IMR-90 (cell line): ENCODE results near the gene DBT. TPM values are rescaled to one million over a fixed set of nuclear protein-coding genes. Genes with fewer than 3 reads are reported as not detected.

Experiments
- ATAC-seq: fragments of 200-7000 bp; cut with Tn5 transposase; 2 replicates; pipeline ENCODE4 v1.9.1; 2020; ENCODE audit warnings: low read depth, mild to moderate bottlenecking, moderate library complexity
- BruUV-seq: library from RNA; stranded (reverse); fragments of 400-500 nt; replicated peaks from 2 replicates; lab custom pipeline; 2021; lab: Mats Ljungman, UMichigan
- CTCF ChIA-PET: fragments of 300-600 bp; formaldehyde crosslinking; extraction: SDS; loops from one replicate; lab custom pipeline; 2021; ENCODE audit warnings: antibody characterized with exemption; lab: Yijun Ruan, JAX
- POLR2A ChIA-PET: fragments of 300-600 bp; sonication (Branson Sonifier 250); formaldehyde crosslinking; loops from one replicate; lab custom pipeline; 2022; ENCODE audit warnings: antibody characterized with exemption; ENCODE audit not compliant: unreplicated experiment; lab: Charles Lee
- DNase-seq: peaks from one replicate; pipeline ENCODE4 v3.0.0; 2013
- H2AFZ ChIP-seq: replicated peaks from 2 replicates; pipeline ENCODE3; 2013; ENCODE audit warnings: low read length, mild to moderate bottlenecking; ENCODE audit not compliant: poor library complexity
- H2AK5ac ChIP-seq: 2 replicates; pipeline ENCODE4 v1.6.1; 2013; ENCODE audit warnings: low read depth, low read length, inconsistent platforms
- H2AK9ac ChIP-seq: replicated peaks from 2 replicates; pipeline ENCODE3; 2013; ENCODE audit warnings: mild to moderate bottlenecking, low read depth, low read length, moderate library complexity; ENCODE audit not compliant: poor library complexity
- H2BK120ac ChIP-seq: 2 replicates; pipeline ENCODE4 v1.6.1; 2013; ENCODE audit warnings: low read depth, low read length, inconsistent platforms
- H2BK15ac ChIP-seq: 3 replicates; pipeline ENCODE4 v1.6.1; 2013; ENCODE audit warnings: low read depth, low read length, inconsistent platforms
- H2BK20ac ChIP-seq: 2 replicates; pipeline ENCODE4 v1.6.1; 2013; ENCODE audit warnings: low read depth, mild to moderate bottlenecking, inconsistent platforms, low read length, moderate library complexity
- H2BK5ac ChIP-seq: 2 replicates; pipeline ENCODE4 v1.6.1; 2013; ENCODE audit warnings: mild to moderate bottlenecking, low read depth, low read length, inconsistent platforms; ENCODE audit not compliant: poor library complexity, severe bottlenecking
- H3K14ac ChIP-seq: replicated peaks from 2 replicates; pipeline ENCODE4 v1.6.1; 2013; ENCODE audit warnings: low read depth, low read length, inconsistent platforms
- H3K18ac ChIP-seq: 2 replicates; pipeline ENCODE4 v1.6.1; 2013; ENCODE audit warnings: low read depth, low read length, control low read depth
- H3K23ac ChIP-seq: 2 replicates; pipeline ENCODE4 v1.6.1; 2013; ENCODE audit warnings: low read depth, low read length, inconsistent platforms
- H3K27ac ChIP-seq: 2 replicates; pipeline ENCODE4 v1.5.1; 2013; ENCODE audit warnings: mild to moderate bottlenecking, control low read depth, low read length; ENCODE audit not compliant: insufficient read depth
- H3K27me3 ChIP-seq: 2 replicates; pipeline ENCODE4 v1.6.1; 2013; ENCODE audit warnings: low read length; ENCODE audit not compliant: control insufficient read depth, insufficient read depth
- H3K36me3 ChIP-seq: 2 replicates; pipeline ENCODE4 v1.6.1; 2013; ENCODE audit warnings: low read length, mixed read lengths; ENCODE audit not compliant: control insufficient read depth, insufficient read depth
- H3K4ac ChIP-seq: 2 replicates; pipeline ENCODE4 v1.6.1; 2013; ENCODE audit warnings: low read depth, low read length, inconsistent platforms
- H3K4me1 ChIP-seq: 2 replicates; pipeline ENCODE4 v1.6.1; 2013; ENCODE audit warnings: low read length, mixed read lengths; ENCODE audit not compliant: control insufficient read depth, insufficient read depth
- H3K4me2 ChIP-seq: 2 replicates; pipeline ENCODE4 v1.6.1; 2013; ENCODE audit warnings: low read depth, mild to moderate bottlenecking, control low read depth, low read length, moderate library complexity
- H3K4me3 ChIP-seq: 2 replicates; pipeline ENCODE4 v1.5.1; 2013; ENCODE audit warnings: low read depth, mild to moderate bottlenecking, control low read depth, low read length, moderate library complexity; ENCODE audit not compliant: insufficient read depth
- H3K56ac ChIP-seq: 2 replicates; pipeline ENCODE4 v1.6.1; 2013; ENCODE audit warnings: low read length, inconsistent platforms; ENCODE audit not compliant: insufficient read depth; ENCODE audit errors: extremely low read depth
- H3K79me1 ChIP-seq, 2 experiments: 2 replicates each; pipeline ENCODE4 v1.6.1; 2013; ENCODE audit warnings: low read length in 2 of 2, inconsistent platforms in 1 of 2, low read depth in 1 of 2
- H3K9ac ChIP-seq: 2 replicates; pipeline ENCODE4 v1.6.1; 2013; ENCODE audit warnings: low read depth, low read length, control low read depth
- H3K9me1 ChIP-seq: 2 replicates; pipeline ENCODE4 v1.6.1; 2013; ENCODE audit warnings: low read length, inconsistent platforms; ENCODE audit not compliant: insufficient read depth
- H3K9me3 ChIP-seq: 2 replicates; pipeline ENCODE4 v1.6.1; 2013; ENCODE audit warnings: low read length; ENCODE audit not compliant: control insufficient read depth, insufficient read depth
- H4K20me1 ChIP-seq: 2 replicates; pipeline ENCODE4 v1.6.1; 2013; ENCODE audit warnings: low read length, inconsistent platforms; ENCODE audit not compliant: insufficient read depth
- H4K5ac ChIP-seq: 2 replicates; pipeline ENCODE4 v1.6.1; 2013; ENCODE audit warnings: mild to moderate bottlenecking, low read depth, low read length, control low read depth
- H4K8ac ChIP-seq, 2 experiments: 2 replicates each; pipeline ENCODE4 v1.6.1; 2013; ENCODE audit warnings: low read depth in 2 of 2, low read length in 2 of 2, control low read depth in 1 of 2, inconsistent platforms in 1 of 2
- H4K91ac ChIP-seq: 2 replicates; pipeline ENCODE4 v1.6.1; 2013; ENCODE audit warnings: low read depth, low read length, inconsistent platforms; ENCODE audit not compliant: insufficient read depth
- CEBPB ChIP-seq: IDR thresholded peaks from 2 replicates; pipeline ENCODE4 v1.6.1; 2012; ENCODE audit warnings: low read depth, low read length, improper control_type of control experiment
- CHD1 ChIP-seq: IDR thresholded peaks from 2 replicates; pipeline ENCODE4 v1.6.1; 2012; ENCODE audit warnings: low read depth, low read length, improper control_type of control experiment
- CTCF ChIP-seq: conservative IDR thresholded peaks from 2 replicates; pipeline ENCODE4 v1.5.1; 2012; ENCODE audit warnings: mild to moderate bottlenecking, low read depth, low read length, improper control_type of control experiment
- FOS ChIP-seq: fragments of 150-350 bp; IDR thresholded peaks from 2 replicates; pipeline ENCODE4 v1.6.1; 2016; ENCODE audit warnings: low read depth, low read length
- MAFK ChIP-seq: IDR thresholded peaks from 2 replicates; pipeline ENCODE4 v1.6.1; 2012; ENCODE audit warnings: low read depth, low read length, improper control_type of control experiment
- MAZ ChIP-seq: IDR thresholded peaks from 2 replicates; pipeline ENCODE4 v1.6.1; 2012; ENCODE audit warnings: low read depth, mild to moderate bottlenecking, low read length, improper control_type of control experiment, moderate library complexity, borderline replicate concordance
- MXI1 ChIP-seq: IDR thresholded peaks from 2 replicates; pipeline ENCODE4 v1.6.1; 2012; ENCODE audit warnings: low read depth, mild to moderate bottlenecking, low read length, moderate library complexity, borderline replicate concordance
- NFE2L2 ChIP-seq: fragments of 150-350 bp; IDR thresholded peaks from 2 replicates; pipeline ENCODE4 v1.6.1; 2016; ENCODE audit warnings: low read depth, mild to moderate bottlenecking, low read length
- POLR2A ChIP-seq: IDR thresholded peaks from 2 replicates; pipeline ENCODE4 v1.6.1; 2012; ENCODE audit warnings: mild to moderate bottlenecking, low read depth, low read length
- RCOR1 ChIP-seq: IDR thresholded peaks from 2 replicates; pipeline ENCODE4 v1.6.1; 2012; ENCODE audit warnings: mild to moderate bottlenecking, low read length, improper control_type of control experiment; ENCODE audit not compliant: insufficient replicate concordance
- RFX5 ChIP-seq: IDR thresholded peaks from 2 replicates; pipeline ENCODE4 v1.8.0; 2012; ENCODE audit warnings: low read depth, mild to moderate bottlenecking, low read length, moderate library complexity
- SMC3 ChIP-seq: fragments of 150-350 bp; IDR thresholded peaks from 2 replicates; pipeline ENCODE4 v1.6.1; 2016; ENCODE audit warnings: low read depth, mild to moderate bottlenecking, antibody characterized with exemption, low read length, moderate library complexity
- USF2 ChIP-seq: fragments of 150-350 bp; IDR thresholded peaks from 2 replicates; pipeline ENCODE4 v1.6.1; 2017; ENCODE audit warnings: mild to moderate bottlenecking, antibody characterized with exemption, low read length, low read depth
- WGBS, 2 experiments: methylation state at CpG; one replicate each; pipeline versions ENCODE4 v1.1.5 to v1.1.7; 2013; ENCODE audit warnings: missing lambda C conversion rate in 2 of 2; ENCODE audit not compliant: insufficient read length in 1 of 2; ENCODE audit errors: extremely low coverage in 2 of 2; 5-methylcytosine and 5-hydroxymethylcytosine counted together
- dilution Hi-C: fragments of 300-500 bp; cut with HindIII; formaldehyde crosslinking; loops from one replicate; pipeline ENCODE4 v1.14.3; 2018; ENCODE audit warnings: low sequenced_read_pairs; ENCODE audit not compliant: unreplicated experiment
- in situ Hi-C: fragments of 300-500 bp; cut with MboI; formaldehyde crosslinking; loops from 3 replicates; pipeline ENCODE4 v1.14.3; 2019; ENCODE audit warnings: low sequenced_read_pairs, inconsistent platforms, mixed read lengths
- intact Hi-C: fragments of 100-400 bp; cut with micrococcal nuclease; formaldehyde crosslinking; loops from 2 replicates; pipeline ENCODE4 v1.10.0; 2022
- polyA plus RNA-seq, 3 experiments: library from polyadenylated mRNA; depleted of rRNA; stranded (reverse); fragments of >200 nt; gene quantifications; 2 replicates each; pipeline ENCODE4 v1.2.3, GENCODE V29; 2012; ENCODE audit warnings: low replicate concordance in 1 of 3
- total RNA-seq: library from RNA; depleted of rRNA; stranded (reverse); fragments of >200 nt; gene quantifications from 2 replicates; pipeline ENCODE4 v1.2.3, GENCODE V29; 2012

Gene DBT
- total and polyA plus RNA-seq, 2 of the 4 experiments (the other 2 are of a cell fraction), result 3.4 to 3.8 TPM

- Histone ChIP-seq H3K4ac (no peak overlapping the region), H4K8ac (no peak overlapping the region), H2BK20ac (no peak overlapping the region), H3K9me3 (no peaks in the 10 kb centered on the region), H2BK5ac (no peak overlapping the region), H2AK5ac (no peak overlapping the region), H2BK120ac (no peak overlapping the region), H3K4me3 (no peak overlapping the region), H4K20me1 (no peaks in the 10 kb centered on the region), H3K4me1 (no peaks in the 10 kb centered on the region), H3K79me1 (no peaks in the 10 kb centered on the region), H4K5ac (no peak overlapping the region), H3K27me3 (no peaks in the 10 kb centered on the region), H3K9me1 (no peaks in the 10 kb centered on the region), H3K14ac (no peak overlapping the region), H3K4me2 (no peak overlapping the region), H3K36me3 (peaks cover 31% of the 10 kb centered on the region), H3K23ac (no peak overlapping the region), H4K91ac (no peak overlapping the region), H3K27ac (no peak overlapping the region), H3K18ac (no peak overlapping the region), H2AFZ (no peak overlapping the region), H3K9ac (no peak overlapping the region), H2BK15ac (no peak overlapping the region), H3K56ac (no peak overlapping the region), H2AK9ac (no peak overlapping the region)
- no peak for ATAC-seq
- DNase-seq, result no peak
- BruUV-seq, result no TSS peak
- dilution Hi-C loops (no loop called here), in situ Hi-C loops (no loop called here), intact Hi-C loops (no loop called here)
- WGBS, 2 experiments, result 97% methylated on average over 19 of the region's 37 CpGs; no CpG with 5 or more reads in 1 of the 2 experiments
- CTCF ChIA-PET, result no interaction called here
- TF ChIP-seq CTCF, result no peak
- no peak for TF ChIP-seq USF2
- TF ChIP-seq POLR2A, result no peak
- TF ChIP-seq CHD1, result no peak
- no peak for TF ChIP-seq NFE2L2
- no peak for TF ChIP-seq MAZ
- TF ChIP-seq RCOR1, result no peak
- no peak for TF ChIP-seq MXI1
- TF ChIP-seq SMC3, result no peak
- TF ChIP-seq MAFK, result no peak
- no peak for TF ChIP-seq RFX5
- no peak for TF ChIP-seq CEBPB
- TF ChIP-seq FOS, result no peak
- POLR2A ChIA-PET, result no interaction called here
Measured at GRCh38 chr1:100213141-100213540, 36.5 kb downstream of the DBT start.
